ENCODE results near the gene TGM5. TPM values are rescaled to one million over a fixed set of nuclear protein-coding genes. Genes with fewer than 3 reads are reported as not detected.
A peak's percentile ranks its signal among the peaks of the same experiment; 100 is the strongest.
"Not testable (repeated sequence)": the region's sequence is repeated elsewhere in the genome, so short reads cannot be mapped to it uniquely, and the experiment has no call there.

The TGM5 gene
- total and polyA plus RNA-seq, 2 experiments from 2014 or later: not detected

- H3K9ac ChIP-seq: no peak overlapping the region
- no peaks in the 10 kb centered on the region for H3K9me3 ChIP-seq (ENCODE audit: low read depth)
- TF ChIP-seq EZH2phosphoT487 (IDR thresholded peaks at IDR 0.05; ENCODE audit: insufficient read depth, low read depth): no peak
- TF ChIP-seq EZH2 (IDR thresholded peaks at IDR 0.05; ENCODE audit: insufficient read depth, poor library complexity, severe bottlenecking): no peak
- no peaks in the 10 kb centered on the region for H3F3A ChIP-seq (ENCODE audit: insufficient read depth)
- no peaks in the 10 kb centered on the region for H3K79me2 ChIP-seq (ENCODE audit: insufficient read depth)
- no peak overlapping the region for H3K4me2 ChIP-seq (ENCODE audit: unreplicated experiment)
- H3K4me1 ChIP-seq (ENCODE audit: insufficient read depth): peaks cover 4% of the 10 kb centered on the region; the same call in 1 of the 2 replicates
- DNase-seq: peak; percentile 32
- in situ Hi-C loops (cut with MboI): no loop called here
- no peaks in the 10 kb centered on the region for H4K20me1 ChIP-seq (ENCODE audit: insufficient read depth)
- H3K9me2 ChIP-seq (ENCODE audit: insufficient read depth): no peaks in the 10 kb centered on the region
- no peak overlapping the region for H2AFZ ChIP-seq
- no peak overlapping the region for H3K27ac ChIP-seq
- no peaks in the 10 kb centered on the region for H3K36me3 ChIP-seq (ENCODE audit: low read depth)
- WGBS, 2 experiments (ENCODE audit: low coverage in 1 of 2, low lambda C conversion rate in 2 of 2, missing lambda C conversion rate in 2 of 2): 55 to 60% methylated on average over 3 of the region's 3 CpGs
- H3K4me3 ChIP-seq: no peak overlapping the region
- H3K27me3 ChIP-seq (replicated peaks; ENCODE audit: insufficient read depth): peaks cover 24% of the 10 kb centered on the region
Observed at GRCh38 chr15:43232289-43232874, 34.3 kb downstream of the TGM5 start.

GRCh38 chr15:43230640-43231115 lies 36.0 kb downstream of the TGM5 start:
- DNase-seq: peak; percentile 62
- H3K4me1 ChIP-seq (ENCODE audit: insufficient read depth): peaks cover 4% of the 10 kb centered on the region; the same call in 1 of the 2 replicates
- H3K27me3 ChIP-seq (replicated peaks; ENCODE audit: insufficient read depth): peaks cover 18% of the 10 kb centered on the region
- H3K36me3 ChIP-seq (ENCODE audit: low read depth): no peaks in the 10 kb centered on the region
- H3K79me2 ChIP-seq (ENCODE audit: insufficient read depth): no peaks in the 10 kb centered on the region
- 15 to 23% methylated on average over 2 of the region's 2 CpGs for WGBS, 2 experiments (ENCODE audit: low coverage in 1 of 2, low lambda C conversion rate in 2 of 2, missing lambda C conversion rate in 2 of 2)
- H3F3A ChIP-seq (ENCODE audit: insufficient read depth): no peaks in the 10 kb centered on the region
- no peaks in the 10 kb centered on the region for H3K9me2 ChIP-seq (ENCODE audit: insufficient read depth)
- H4K20me1 ChIP-seq (ENCODE audit: insufficient read depth): no peaks in the 10 kb centered on the region
- TF ChIP-seq EZH2 (IDR thresholded peaks at IDR 0.05; ENCODE audit: insufficient read depth, poor library complexity, severe bottlenecking) (no peak), EZH2phosphoT487 (IDR thresholded peaks at IDR 0.05; ENCODE audit: insufficient read depth, low read depth) (no peak)
- no peak overlapping the region for H3K9ac ChIP-seq
- peak overlapping the region; percentile 34 for H3K27ac ChIP-seq
- H3K9me3 ChIP-seq (ENCODE audit: low read depth): no peaks in the 10 kb centered on the region
- no peak overlapping the region for H3K4me2 ChIP-seq (ENCODE audit: unreplicated experiment)
- in situ Hi-C loops (cut with MboI): no loop called here
- no peak overlapping the region for H2AFZ ChIP-seq
- H3K4me3 ChIP-seq: no peak overlapping the region

- no peaks in the 10 kb centered on the region for H3K9me3 ChIP-seq (ENCODE audit: low read depth)
- no peak overlapping the region for H3K27ac ChIP-seq
- H3K36me3 ChIP-seq (ENCODE audit: low read depth): no peaks in the 10 kb centered on the region
- no peak overlapping the region for H3K4me3 ChIP-seq
- no peaks in the 10 kb centered on the region for H4K20me1 ChIP-seq (ENCODE audit: insufficient read depth)
- H3F3A ChIP-seq (ENCODE audit: insufficient read depth): no peaks in the 10 kb centered on the region
- H3K27me3 ChIP-seq (replicated peaks; ENCODE audit: insufficient read depth): peaks cover 14% of the 10 kb centered on the region
- H3K9ac ChIP-seq: no peak overlapping the region
- H3K79me2 ChIP-seq (ENCODE audit: insufficient read depth): no peaks in the 10 kb centered on the region
- H3K9me2 ChIP-seq (ENCODE audit: insufficient read depth): no peaks in the 10 kb centered on the region
- H3K4me1 ChIP-seq (ENCODE audit: insufficient read depth): peaks cover 4% of the 10 kb centered on the region; the same call in 1 of the 2 replicates
- WGBS, 2 experiments (ENCODE audit: low coverage in 1 of 2, low lambda C conversion rate in 2 of 2, missing lambda C conversion rate in 2 of 2): 30 to 31% methylated on average over 5 of the region's 5 CpGs
- H3K4me2 ChIP-seq (ENCODE audit: unreplicated experiment): no peak overlapping the region
- DNase-seq: no peak
- TF ChIP-seq EZH2phosphoT487 (IDR thresholded peaks at IDR 0.05; ENCODE audit: insufficient read depth, low read depth) (no peak), EZH2 (IDR thresholded peaks at IDR 0.05; ENCODE audit: insufficient read depth, poor library complexity, severe bottlenecking) (no peak)
- no peak overlapping the region for H2AFZ ChIP-seq
- in situ Hi-C loops (cut with MboI): no loop called here
Observed at GRCh38 chr15:43229977-43230376, 36.8 kb downstream of the TGM5 start.

- no peaks in the 10 kb centered on the region for H3F3A ChIP-seq (ENCODE audit: insufficient read depth)
- no peaks in the 10 kb centered on the region for H4K20me1 ChIP-seq (ENCODE audit: insufficient read depth)
- no peak overlapping the region for H3K27ac ChIP-seq
- no peak overlapping the region for H3K9ac ChIP-seq
- no peaks in the 10 kb centered on the region for H3K36me3 ChIP-seq (ENCODE audit: low read depth)
- no peak for TF ChIP-seq EZH2 (IDR thresholded peaks at IDR 0.05; ENCODE audit: insufficient read depth, poor library complexity, severe bottlenecking)
- TF ChIP-seq EZH2phosphoT487 (IDR thresholded peaks at IDR 0.05; ENCODE audit: insufficient read depth, low read depth): no peak
- H3K79me2 ChIP-seq (ENCODE audit: insufficient read depth): no peaks in the 10 kb centered on the region
- H3K4me2 ChIP-seq (ENCODE audit: unreplicated experiment): no peak overlapping the region
- H3K9me3 ChIP-seq (ENCODE audit: low read depth): no peaks in the 10 kb centered on the region
- DNase-seq: no peak
- H3K4me3 ChIP-seq: no peak overlapping the region
- no peak overlapping the region for H2AFZ ChIP-seq
- in situ Hi-C loops (cut with MboI): no loop called here
- H3K9me2 ChIP-seq (ENCODE audit: insufficient read depth): no peaks in the 10 kb centered on the region
- peaks cover 4% of the 10 kb centered on the region; the same call in 1 of the 2 replicates for H3K4me1 ChIP-seq (ENCODE audit: insufficient read depth)
- WGBS, 2 experiments (ENCODE audit: low coverage in 1 of 2, low lambda C conversion rate in 2 of 2, missing lambda C conversion rate in 2 of 2): 84 to 86% methylated on average over 35 to 50 of the region's 57 CpGs
- peaks cover 4% of the 10 kb centered on the region; the same call in 1 of the 2 replicates for H3K27me3 ChIP-seq (replicated peaks; ENCODE audit: insufficient read depth)
Observed at GRCh38 chr15:43226436-43227305, 40.1 kb downstream of the TGM5 start.

- H3K9me2 ChIP-seq (ENCODE audit: insufficient read depth); H2AFZ ChIP-seq; in situ Hi-C loops (cut with MboI); H3F3A ChIP-seq (ENCODE audit: insufficient read depth); H4K20me1 ChIP-seq (ENCODE audit: insufficient read depth); H3K9me3 ChIP-seq (ENCODE audit: low read depth); H3K79me2 ChIP-seq (ENCODE audit: insufficient read depth); H3K4me1 ChIP-seq (ENCODE audit: insufficient read depth); H3K4me3 ChIP-seq; H3K4me2 ChIP-seq (ENCODE audit: unreplicated experiment); H3K36me3 ChIP-seq (ENCODE audit: low read depth); DNase-seq; H3K27ac ChIP-seq; H3K27me3 ChIP-seq (replicated peaks; ENCODE audit: insufficient read depth); H3K9ac ChIP-seq: not testable (repeated sequence)
- 85 to 91% methylated on average over 12 of the region's 12 CpGs for WGBS, 2 experiments (ENCODE audit: low coverage in 1 of 2, low lambda C conversion rate in 2 of 2, missing lambda C conversion rate in 2 of 2)
Observed at GRCh38 chr15:43225950-43226255, 40.8 kb downstream of the TGM5 start.
